Measurements from ENCODE around the gene MGAT4B.
A peak's percentile ranks its signal among the peaks of the same experiment; 100 is the strongest.

Gene MGAT4B

DNA sequence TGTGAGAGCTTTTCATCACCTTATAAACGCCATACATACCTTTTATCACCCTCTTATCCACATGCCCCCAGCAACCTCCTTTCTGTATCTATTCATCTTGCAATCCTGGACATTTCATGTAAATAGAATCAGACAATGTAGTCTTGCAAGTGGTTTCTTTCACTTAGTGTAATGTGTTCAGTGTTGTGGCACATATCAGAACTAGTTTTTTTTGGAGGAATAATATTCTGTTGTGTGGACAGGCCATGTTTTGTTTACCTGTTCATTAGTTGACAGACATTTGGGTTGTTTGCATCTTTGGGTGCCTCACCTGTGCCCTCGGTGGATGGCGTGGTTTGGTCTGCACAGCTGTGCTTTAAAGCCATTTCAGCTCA is 15.4 kb upstream of the MGAT4B start:
- Histone ChIP-seq H3K9me2 (replicated peaks; ENCODE audit: insufficient read depth, low read length) (no peaks in the 10 kb centered on the region), H3K4me3 (ENCODE audit: insufficient read depth, low read length, poor library complexity, severe bottlenecking) (peak overlapping the region; percentile 15), H3K79me2 (ENCODE audit: insufficient read depth, low read length) (peaks cover 12% of the 10 kb centered on the region), H3K9me3 (ENCODE audit: insufficient read depth, low read length) (no peaks in the 10 kb centered on the region), H3K4me2 (ENCODE audit: low read depth, low read length, poor library complexity, severe bottlenecking) (peak overlapping the region; percentile 76), H3K36me3 (ENCODE audit: low read length) (no peaks in the 10 kb centered on the region), H4K20me1 (ENCODE audit: low read depth, low read length) (peaks cover 6% of the 10 kb centered on the region), H3K27me3 (ENCODE audit: low read length) (no peaks in the 10 kb centered on the region), H3K9ac (ENCODE audit: low read length) (peak overlapping the region; percentile 88; the same call in 1 of the 2 replicates), H3K27ac (ENCODE audit: low read depth, low read length) (no peak overlapping the region), H3F3A (ENCODE audit: insufficient read depth) (peaks cover 10% of the 10 kb centered on the region; the same call in 1 of the 2 replicates), H2AFZ (ENCODE audit: low read depth, low read length, severe bottlenecking) (no peak overlapping the region)
- TF ChIP-seq, protein P1, sequence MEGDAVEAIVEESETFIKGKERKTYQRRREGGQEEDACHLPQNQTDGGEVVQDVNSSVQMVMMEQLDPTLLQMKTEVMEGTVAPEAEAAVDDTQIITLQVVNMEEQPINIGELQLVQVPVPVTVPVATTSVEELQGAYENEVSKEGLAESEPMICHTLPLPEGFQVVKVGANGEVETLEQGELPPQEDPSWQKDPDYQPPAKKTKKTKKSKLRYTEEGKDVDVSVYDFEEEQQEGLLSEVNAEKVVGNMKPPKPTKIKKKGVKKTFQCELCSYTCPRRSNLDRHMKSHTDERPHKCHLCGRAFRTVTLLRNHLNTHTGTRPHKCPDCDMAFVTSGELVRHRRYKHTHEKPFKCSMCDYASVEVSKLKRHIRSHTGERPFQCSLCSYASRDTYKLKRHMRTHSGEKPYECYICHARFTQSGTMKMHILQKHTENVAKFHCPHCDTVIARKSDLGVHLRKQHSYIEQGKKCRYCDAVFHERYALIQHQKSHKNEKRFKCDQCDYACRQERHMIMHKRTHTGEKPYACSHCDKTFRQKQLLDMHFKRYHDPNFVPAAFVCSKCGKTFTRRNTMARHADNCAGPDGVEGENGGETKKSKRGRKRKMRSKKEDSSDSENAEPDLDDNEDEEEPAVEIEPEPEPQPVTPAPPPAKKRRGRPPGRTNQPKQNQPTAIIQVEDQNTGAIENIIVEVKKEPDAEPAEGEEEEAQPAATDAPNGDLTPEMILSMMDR (IDR thresholded peaks at IDR 0.05; ENCODE audit: insufficient read depth, low read length, poor library complexity, severe bottlenecking) = no peak
- TF ChIP-seq EZH2phosphoT487 (conservative IDR thresholded peaks at IDR 0.05; ENCODE audit: low read length) = no peak

DNA sequence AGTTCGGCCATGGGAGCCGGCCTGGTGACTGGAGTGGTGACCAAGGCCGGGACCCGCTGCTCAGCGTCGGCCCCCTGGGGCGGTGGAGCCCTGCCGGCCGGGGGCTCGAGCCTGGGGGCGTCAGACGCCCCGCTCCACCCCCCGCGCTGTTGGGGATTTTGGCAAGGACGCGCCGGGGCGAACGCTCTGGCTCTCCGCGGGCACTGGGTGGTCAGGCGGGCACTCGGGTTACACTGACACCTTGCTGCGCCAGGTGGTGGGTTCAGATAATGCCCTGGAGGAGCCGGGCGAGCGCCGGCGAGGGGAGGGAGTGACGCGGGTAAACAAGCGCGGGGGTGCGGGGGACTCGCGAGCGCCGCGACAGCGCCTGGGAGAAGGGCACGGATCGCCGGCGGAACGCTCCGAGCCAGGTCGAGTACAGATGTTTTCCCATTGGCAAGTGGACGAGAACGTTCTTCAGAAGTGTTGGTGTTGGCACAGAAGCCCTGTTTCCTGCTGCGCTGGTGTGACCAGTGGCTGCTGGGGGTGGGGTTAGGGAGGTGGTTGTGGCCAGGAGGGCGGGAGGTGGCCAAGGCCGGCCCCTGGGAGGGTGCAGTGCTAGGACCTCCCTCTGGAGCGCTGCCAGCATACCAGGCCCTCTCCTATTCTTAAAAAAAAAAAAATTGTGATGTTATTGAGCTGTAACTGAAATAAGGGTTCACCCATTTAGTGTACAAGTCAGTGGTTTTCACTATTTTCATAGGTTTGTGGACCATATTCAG is 14.8 kb upstream of the MGAT4B start:
- H3K4me2 ChIP-seq (ENCODE audit: low read depth, low read length, poor library complexity, severe bottlenecking) = peak overlapping the region; percentile 76
- H3K4me3 ChIP-seq (ENCODE audit: insufficient read depth, low read length, poor library complexity, severe bottlenecking) = peak overlapping the region; percentile 80
- H4K20me1 ChIP-seq (ENCODE audit: low read depth, low read length) = peaks cover 6% of the 10 kb centered on the region
- TF ChIP-seq EZH2phosphoT487 (conservative IDR thresholded peaks at IDR 0.05; ENCODE audit: low read length) = no peak
- TF ChIP-seq, protein P1 (IDR thresholded peaks at IDR 0.05; ENCODE audit: insufficient read depth, low read length, poor library complexity, severe bottlenecking) = no peak
- H3K9ac ChIP-seq (ENCODE audit: low read length) = peak overlapping the region; percentile 88
- no peaks in the 10 kb centered on the region for H3K36me3 ChIP-seq (ENCODE audit: low read length)
- H3F3A ChIP-seq (ENCODE audit: insufficient read depth) = peaks cover 10% of the 10 kb centered on the region; the same call in 1 of the 2 replicates
- H3K27me3 ChIP-seq (ENCODE audit: low read length) = no peaks in the 10 kb centered on the region
- H2AFZ ChIP-seq (ENCODE audit: low read depth, low read length, severe bottlenecking) = peak overlapping the region; percentile 35
- H3K79me2 ChIP-seq (ENCODE audit: insufficient read depth, low read length) = peaks cover 12% of the 10 kb centered on the region
- H3K27ac ChIP-seq (ENCODE audit: low read depth, low read length) = peak overlapping the region; percentile 68
- H3K9me2 ChIP-seq (replicated peaks; ENCODE audit: insufficient read depth, low read length) = no peaks in the 10 kb centered on the region
- no peaks in the 10 kb centered on the region for H3K9me3 ChIP-seq (ENCODE audit: insufficient read depth, low read length)

DNA sequence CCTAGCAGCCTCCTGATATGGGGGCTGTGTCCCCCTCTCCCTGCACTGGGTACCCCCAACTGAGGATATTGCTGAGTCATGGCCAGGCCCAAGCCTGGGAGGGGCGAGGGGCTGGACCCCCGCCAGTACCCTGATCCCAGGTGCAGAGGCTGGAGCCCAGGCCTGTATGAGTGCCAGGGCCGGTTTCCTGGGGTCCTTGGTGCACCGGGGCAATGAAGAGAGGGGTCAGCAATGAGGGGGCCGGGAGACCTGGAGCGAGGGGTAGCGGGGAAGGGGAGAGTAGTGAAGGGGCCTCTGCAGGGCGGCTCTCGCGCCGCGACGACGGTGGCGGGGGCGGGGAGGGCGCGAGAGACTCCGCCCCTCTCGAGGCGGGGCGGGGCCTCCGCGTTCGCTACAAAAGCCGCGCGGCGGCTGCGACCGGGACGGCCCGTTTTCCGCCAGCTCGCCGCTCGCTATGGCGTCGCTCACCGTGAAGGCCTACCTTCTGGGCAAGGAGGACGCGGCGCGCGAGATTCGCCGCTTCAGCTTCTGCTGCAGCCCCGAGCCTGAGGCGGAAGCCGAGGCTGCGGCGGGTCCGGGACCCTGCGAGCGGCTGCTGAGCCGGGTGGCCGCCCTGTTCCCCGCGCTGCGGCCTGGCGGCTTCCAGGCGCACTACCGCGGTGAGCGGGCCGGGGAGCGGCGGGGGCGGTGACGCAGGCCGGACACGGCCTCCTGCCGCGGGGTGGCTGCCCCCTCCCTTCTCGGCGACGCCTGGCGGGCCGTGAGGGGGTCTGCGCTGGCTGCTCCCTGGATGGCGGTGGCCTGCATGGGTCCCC is 14.0 kb upstream of the MGAT4B start, which contains the start of gene SQSTM1:
SQSTM1 (plus strand) TSS at position 423 of the 815 bp plus-strand sequence; CDS start at position 455, 32 bp downstream.
- H3F3A ChIP-seq (ENCODE audit: insufficient read depth) = peaks cover 10% of the 10 kb centered on the region; the same call in 1 of the 2 replicates
- peak within 1 kb of the TSS; percentile 88 for H3K9ac ChIP-seq (ENCODE audit: low read length)
- no peaks in the 10 kb centered on the region for H3K9me3 ChIP-seq (ENCODE audit: insufficient read depth, low read length)
- peaks cover 12% of the 10 kb centered on the region for H3K79me2 ChIP-seq (ENCODE audit: insufficient read depth, low read length)
- H3K27me3 ChIP-seq (ENCODE audit: low read length) = no peaks in the 10 kb centered on the region
- H4K20me1 ChIP-seq (ENCODE audit: low read depth, low read length) = peaks cover 6% of the 10 kb centered on the region
- H2AFZ ChIP-seq (ENCODE audit: low read depth, low read length, severe bottlenecking) = peak within 1 kb of the TSS; percentile 42
- H3K4me3 ChIP-seq (ENCODE audit: insufficient read depth, low read length, poor library complexity, severe bottlenecking) = peak within 1 kb of the TSS; percentile 80
- H3K36me3 ChIP-seq (ENCODE audit: low read length) = no peaks in the 10 kb centered on the region
- no peaks in the 10 kb centered on the region for H3K9me2 ChIP-seq (replicated peaks; ENCODE audit: insufficient read depth, low read length)
- no peak for TF ChIP-seq EZH2phosphoT487 (conservative IDR thresholded peaks at IDR 0.05; ENCODE audit: low read length)
- TF ChIP-seq, protein P1 (IDR thresholded peaks at IDR 0.05; ENCODE audit: insufficient read depth, low read length, poor library complexity, severe bottlenecking) = no peak
- H3K4me2 ChIP-seq (ENCODE audit: low read depth, low read length, poor library complexity, severe bottlenecking) = peak within 1 kb of the TSS; percentile 76
- H3K27ac ChIP-seq (ENCODE audit: low read depth, low read length) = peak within 1 kb of the TSS; percentile 68
